Epithelial cell of proximal tubule (primary cell): Measurements from ENCODE around the gene GALNT18. TPM values are rescaled to one million over a fixed set of nuclear protein-coding genes. Genes with fewer than 3 reads are reported as not detected.

Experiments
- DNase-seq: peaks from one replicate; pipeline ENCODE4 v3.0.0-alpha.2; 2011; ENCODE audit warnings: low read depth
- H3K4me3 ChIP-seq: 2 replicates; pipeline ENCODE4 v1.5.1; 2011; ENCODE audit warnings: low read depth, mild to moderate bottlenecking, low read length
- CTCF ChIP-seq: conservative IDR thresholded peaks from 2 replicates; pipeline ENCODE4 v1.5.1; 2012; ENCODE audit warnings: low read depth, mild to moderate bottlenecking, low read length
- total RNA-seq: library from RNA; depleted of rRNA; stranded (reverse); fragments of >200 nt; gene quantifications from 2 replicates; pipeline ENCODE4 v1.2.3, GENCODE V29; 2015

Gene GALNT18
- total RNA-seq, 1 donor from 2014 or later = 7.8 TPM

- no peak for TF ChIP-seq CTCF
- H3K4me3 ChIP-seq = no peak overlapping the region
- peak; percentile 50 for DNase-seq
These were observed 358.4 kb downstream of the GALNT18 start for GRCh38 chr11:11263238-11264005.

DNA sequence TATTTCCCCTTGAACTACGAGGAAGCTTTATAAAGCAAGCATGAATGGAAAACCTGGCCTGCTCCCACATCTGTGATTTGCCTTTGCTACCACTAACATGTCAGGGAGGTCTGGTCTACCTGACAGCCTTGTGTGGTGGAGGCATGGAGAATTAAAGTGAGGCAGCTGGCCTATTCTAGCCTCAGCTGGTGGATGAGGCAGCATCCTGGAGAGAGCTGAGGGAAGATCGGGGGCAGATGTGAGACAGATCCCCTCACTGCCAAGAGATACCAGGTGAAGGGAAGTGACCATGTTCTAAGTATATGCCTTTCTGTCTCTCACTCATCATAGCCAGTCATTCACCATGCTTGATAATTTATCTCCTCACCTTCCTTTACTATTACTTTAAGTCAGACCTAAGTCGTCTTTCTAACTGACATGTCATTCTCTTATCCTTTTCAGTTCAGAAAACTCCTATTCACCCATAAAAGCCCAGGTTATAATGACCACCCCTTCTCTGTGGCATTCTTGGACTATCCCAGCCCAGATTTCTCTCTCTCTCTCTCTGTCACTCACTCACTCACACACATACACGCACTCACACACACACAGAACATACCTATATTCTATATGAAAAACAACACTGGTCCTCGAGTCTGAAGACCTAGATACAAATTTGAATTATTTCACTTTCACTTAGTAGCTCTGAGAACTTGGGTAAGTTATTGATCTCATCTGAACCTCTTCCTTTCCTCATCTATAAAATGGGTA, 359.5 kb downstream of the GALNT18 start:
- no peak for DNase-seq
- H3K4me3 ChIP-seq = no peak overlapping the region
- TF ChIP-seq CTCF = no peak

GRCh38 chr11:11261629-11262028, 360.2 kb downstream of the GALNT18 start:
- no peak overlapping the region for H3K4me3 ChIP-seq
- no peak for TF ChIP-seq CTCF
- DNase-seq = no peak

GRCh38 chr11:11260903-11261302, 360.9 kb downstream of the GALNT18 start:
- no peak for DNase-seq
- no peak for TF ChIP-seq CTCF
- no peak overlapping the region for H3K4me3 ChIP-seq

GRCh38 chr11:11253995-11254394, 367.8 kb downstream of the GALNT18 start:
- DNase-seq = no peak
- no peak overlapping the region for H3K4me3 ChIP-seq
- TF ChIP-seq CTCF = no peak

DNA sequence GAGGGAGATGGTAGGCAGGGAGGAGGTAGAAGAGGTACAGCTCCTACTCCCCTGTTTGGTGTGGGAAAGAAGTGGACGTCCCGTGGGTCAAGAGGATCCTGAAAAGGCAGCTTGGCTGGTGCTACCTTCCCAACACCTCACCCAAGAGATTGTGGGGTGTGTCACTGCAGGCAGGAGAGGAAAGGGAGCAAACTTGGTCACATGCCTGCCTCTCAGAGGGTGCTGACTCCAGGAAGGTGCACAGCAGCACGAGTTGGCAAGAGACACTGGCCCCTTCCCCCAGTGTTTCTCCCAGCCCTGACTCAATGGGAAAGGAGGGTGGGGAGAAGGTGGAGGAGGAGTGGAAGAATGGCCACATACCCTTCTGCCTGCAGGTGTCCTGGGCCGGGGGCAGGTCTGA, 368.3 kb downstream of the GALNT18 start:
- no peak for DNase-seq
- H3K4me3 ChIP-seq = no peak overlapping the region
- no peak for TF ChIP-seq CTCF

DNA sequence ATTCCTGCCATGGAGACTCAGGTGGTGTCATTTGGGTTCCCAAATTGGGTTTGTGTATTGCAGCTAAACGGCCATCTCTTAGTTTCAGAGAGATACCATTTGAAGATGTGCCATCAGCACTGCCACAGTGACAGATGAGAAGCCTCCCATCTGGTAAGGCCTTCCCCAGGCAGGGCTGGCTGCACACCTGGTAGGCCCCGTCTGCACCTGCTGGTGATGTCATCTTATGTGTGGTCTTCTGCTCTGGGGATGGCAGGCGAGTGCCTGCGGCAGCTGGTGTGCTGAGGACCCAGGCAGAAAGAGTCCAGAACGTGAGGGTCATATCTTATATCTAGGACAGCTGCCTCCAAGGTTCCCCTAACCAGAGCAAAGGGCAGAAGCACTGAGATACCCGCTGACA, 369.4 kb downstream of the GALNT18 start:
- no peak for DNase-seq
- no peak for TF ChIP-seq CTCF
- H3K4me3 ChIP-seq = no peak overlapping the region
